Stimulated activated CD8-positive, alpha-beta memory T cell treated with anti-CD3 and anti-CD28 coated beads, Interleukin-12 subunit alpha, Interleukin-12 subunit beta, amount 100 ng/mL, for 24 hours (primary cell): ENCODE results near the gene PTGES2.
"Not testable (repeated sequence)": the region's sequence is repeated elsewhere in the genome, so short reads cannot be mapped to it uniquely, and the experiment has no call there.

Experiments used
- DNase-seq: peaks from one replicate; pipeline ENCODE4 v3.0.0-alpha.2; 2020; ENCODE audit errors: extremely low read depth

The PTGES2 gene

DNA sequence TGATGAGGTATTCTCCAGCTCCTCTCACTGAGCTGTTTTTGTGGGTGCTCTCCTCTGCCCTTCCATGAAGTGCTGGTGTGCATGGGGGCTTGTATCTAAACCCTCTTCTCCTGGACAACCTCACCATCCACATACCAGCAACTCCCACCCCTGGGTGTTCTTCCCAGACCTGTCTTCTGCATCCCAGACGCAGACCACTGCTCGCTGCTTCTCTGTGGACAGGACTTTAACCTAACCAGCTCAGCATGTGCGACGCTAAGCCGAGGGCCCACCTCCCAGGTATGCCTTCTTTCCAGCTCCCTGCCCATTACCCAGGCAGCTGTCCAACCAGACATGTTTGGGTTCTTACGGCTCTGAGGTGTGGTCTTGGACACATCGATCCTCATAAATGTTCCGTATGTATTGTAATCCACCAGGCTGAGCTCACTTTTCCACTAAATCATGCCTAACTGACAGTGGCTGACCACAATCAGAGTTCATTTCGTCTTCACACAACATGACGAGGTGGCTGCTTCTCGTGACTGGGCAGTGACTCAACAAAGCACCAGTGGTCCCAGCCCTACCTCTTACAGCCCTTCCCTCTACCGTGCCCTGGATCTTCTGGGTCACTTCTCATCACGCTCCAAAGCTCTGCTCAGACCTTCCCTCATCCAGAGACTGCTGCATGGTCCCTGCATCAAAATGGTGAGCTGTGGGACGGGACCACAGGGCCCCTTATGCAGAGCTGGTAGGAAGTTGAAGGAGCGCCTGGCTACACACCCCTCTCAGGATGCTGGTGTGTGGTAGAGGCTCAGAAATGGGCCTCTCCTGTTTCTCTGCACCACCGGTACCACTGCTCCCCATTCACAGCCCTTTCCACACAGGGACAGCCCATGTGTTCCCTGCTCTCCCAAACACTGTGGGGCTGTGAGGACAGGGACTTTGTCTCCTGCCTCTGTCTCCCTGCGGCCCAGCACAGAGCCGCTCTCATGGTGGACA lies 9.6 kb upstream of the PTGES2 start:
- no peak for DNase-seq

- not testable (repeated sequence) for DNase-seq
Measured at GRCh38 chr9:128135561-128135960, 8.0 kb upstream of the PTGES2 start.

GRCh38 chr9:128132139-128132538 lies 4.6 kb upstream of the PTGES2 start:
- not testable (repeated sequence) for DNase-seq

DNA sequence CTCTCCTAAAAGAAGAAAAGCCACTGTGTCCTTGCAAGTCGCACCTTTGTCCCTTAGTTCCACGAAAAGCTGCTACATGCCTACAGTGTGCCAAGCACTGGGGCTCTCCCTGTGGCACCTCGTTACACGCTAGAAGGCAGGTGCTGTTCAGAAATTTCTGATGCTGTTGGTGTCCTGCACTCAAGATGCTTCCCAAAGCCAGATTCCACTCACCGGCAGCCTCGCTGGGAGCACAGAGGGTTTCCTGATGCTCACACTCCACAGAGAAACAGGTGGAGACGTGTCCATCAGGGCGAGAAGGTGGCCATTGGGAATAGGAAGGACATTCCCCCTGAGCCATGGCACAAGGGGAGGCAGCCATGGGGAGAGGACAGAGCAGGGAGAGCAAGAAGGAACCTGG lies 3.8 kb upstream of the PTGES2 start:
- not testable (repeated sequence) for DNase-seq

DNA sequence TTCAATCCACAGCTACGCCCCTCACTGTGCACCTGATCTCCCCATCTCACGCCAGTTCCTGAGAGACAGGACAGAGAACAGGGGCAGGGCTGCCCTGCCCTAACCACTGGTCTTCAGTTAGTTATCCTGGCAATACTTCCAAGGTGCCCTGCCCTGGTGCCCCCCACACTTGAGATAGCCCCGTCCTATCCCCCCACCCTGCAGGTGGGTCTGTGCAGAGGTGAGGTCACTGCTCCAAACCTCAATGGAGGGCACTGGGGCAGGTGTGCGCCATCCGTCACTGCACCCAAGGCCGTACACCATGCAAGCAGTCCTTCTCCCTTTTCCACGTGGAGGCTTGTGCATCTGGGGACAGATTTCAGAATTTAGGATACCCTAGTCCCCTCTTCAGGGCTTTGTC lies 3.1 kb upstream of the PTGES2 start:
- not testable (repeated sequence) for DNase-seq

DNA sequence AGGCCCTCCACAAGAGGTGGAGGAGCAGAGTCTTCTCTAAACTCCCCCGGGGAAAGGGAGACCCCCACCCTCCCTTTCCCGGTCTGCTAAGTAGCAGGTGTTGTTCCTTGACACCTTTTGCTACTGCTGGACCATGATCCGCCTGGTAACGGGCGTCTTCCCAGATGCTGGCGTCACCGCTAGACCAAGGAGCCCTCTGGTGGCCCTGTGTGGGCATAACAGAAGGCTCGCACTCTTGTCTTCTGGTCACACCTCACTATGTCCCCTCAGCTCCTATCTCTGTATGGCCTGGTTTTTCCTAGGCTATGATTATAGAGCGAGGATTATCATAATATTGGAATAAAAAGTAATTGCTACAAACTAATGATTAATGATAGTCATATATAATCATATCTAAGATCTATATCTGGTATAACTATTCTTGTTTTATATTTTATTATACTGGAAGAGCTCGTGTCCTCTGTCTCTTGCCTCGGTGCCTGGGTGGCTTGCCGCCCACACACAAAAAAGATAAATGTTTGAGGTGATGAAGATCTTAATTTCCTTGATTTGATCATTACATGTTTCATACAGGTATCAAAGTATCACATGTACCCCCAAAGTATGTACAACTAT lies 2.6 kb upstream of the PTGES2 start:
- DNase-seq = not testable (repeated sequence)

DNA sequence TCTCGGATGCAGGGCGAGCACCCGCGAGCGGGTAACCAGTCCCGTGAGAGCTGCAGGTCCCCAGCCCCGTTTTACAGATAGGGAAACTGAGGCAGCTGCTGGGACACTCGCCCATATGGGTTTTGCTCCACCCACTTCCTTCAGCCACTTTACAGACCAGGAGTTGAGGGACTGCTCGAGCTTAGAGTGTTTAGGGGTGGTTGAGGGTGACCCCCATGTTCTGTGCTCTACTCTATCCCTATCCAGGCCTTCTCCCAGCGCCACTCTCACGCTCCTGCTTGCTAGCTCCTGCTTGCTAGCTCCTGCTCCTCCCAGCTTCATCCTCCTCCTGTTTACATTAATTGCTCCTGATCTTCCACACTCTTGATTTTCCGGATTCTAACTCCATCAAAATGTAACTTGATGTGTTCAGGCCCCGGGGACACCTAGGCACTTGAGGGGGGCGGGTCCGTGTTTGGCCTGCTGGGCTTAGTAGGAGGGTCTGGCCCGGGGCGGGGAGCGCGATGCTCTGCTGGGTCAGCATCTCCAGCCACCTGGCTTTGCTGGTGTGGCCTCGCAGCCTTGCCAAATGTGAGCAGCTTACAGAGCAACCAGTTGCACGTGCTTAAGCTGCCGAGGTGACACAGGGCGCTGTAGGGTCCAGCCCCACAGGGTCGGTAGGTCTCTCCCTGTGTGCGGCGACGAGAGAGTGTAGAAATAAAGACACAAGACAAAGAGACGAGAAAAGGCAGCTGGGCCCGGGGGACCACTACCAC lies 1.5 kb upstream of the PTGES2 start:
- no peak for DNase-seq

DNA sequence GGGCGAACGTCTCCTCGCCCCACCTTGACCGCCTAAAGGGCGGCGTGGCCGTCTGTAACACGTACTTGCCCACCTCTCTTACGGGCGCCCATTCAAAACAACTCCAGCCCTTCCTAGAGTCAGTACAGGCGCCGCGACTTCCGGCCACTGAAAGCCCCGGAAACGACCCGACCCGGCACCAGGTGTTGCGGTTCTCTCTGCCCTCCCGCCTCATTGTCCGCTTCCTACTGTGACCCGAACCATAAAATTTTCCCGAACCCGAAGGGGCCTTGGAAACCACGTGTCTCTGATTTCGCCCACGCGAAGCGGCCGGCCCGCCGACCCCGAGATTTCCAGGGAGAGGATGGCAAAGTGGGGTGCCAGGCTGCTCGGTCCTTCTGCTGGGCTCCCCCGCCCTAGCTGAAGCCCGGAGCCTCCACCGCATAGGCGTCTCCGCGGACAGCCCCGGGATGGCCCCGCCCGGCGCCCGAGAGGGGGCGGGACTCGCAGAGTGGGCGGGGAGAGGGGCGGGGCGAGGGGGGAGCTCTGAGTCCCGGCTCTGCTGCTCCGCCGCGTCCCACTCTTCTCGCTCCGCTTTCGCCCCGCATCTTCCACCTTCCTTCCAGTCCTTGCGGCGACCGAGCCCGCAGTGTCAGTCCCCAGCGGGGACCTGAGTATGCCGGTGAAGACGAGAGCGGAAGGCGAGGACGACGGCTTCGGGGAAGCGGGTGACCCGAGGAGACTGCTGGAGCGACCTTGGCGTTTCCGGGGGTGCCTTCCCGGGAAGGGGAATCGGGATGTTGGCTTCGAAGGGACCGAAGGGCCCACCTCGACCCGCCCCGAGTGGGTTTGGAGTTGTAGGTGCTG lies 684 bp upstream of the PTGES2 start:
- peak; percentile 58 for DNase-seq

DNA sequence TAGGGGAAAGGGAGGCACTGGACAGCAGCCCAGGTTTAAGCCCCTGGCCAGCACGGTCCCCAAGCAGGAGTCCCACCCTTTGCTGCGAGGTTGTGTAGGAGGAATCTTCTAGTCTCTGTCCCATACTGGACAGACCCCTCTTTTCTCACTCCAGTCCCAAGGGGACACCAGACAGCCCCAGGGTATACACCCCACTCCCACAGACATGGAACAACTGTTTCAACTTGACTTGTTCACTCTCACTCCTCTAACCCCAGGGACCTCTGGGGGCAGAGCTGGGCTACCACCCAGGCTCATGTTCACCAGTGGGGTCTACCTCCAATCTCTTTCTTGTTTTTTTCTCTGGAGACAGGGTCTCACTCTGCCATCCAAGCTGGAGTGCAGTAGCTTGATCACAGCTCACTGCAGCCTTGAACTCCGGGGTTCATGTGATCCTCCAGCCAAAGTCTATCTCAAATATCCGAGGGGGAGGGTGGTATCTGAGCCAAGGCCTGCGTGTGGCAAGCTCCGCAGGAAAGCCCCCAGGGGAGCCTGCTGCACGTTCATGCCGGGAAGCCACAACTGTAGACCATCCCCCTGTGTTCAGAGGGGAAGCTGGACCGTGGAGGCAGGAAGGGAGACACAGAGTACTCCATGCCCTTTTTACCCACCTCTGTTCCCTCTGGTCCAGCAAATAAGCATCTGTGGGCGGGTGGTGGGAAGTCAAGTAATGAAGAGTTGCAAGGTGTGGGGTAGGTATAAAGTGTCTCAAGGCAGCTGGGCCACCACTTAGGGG lies 1.8 kb downstream of the PTGES2 start:
- DNase-seq = no peak

- DNase-seq = no peak
Measured at GRCh38 chr9:128124873-128125579, 2.5 kb downstream of the PTGES2 start.

- DNase-seq = no peak
Measured at GRCh38 chr9:128124451-128124850, 3.1 kb downstream of the PTGES2 start.

- DNase-seq = no peak
Measured at GRCh38 chr9:128123451-128124080, 4.0 kb downstream of the PTGES2 start.

- no peak for DNase-seq
Measured at GRCh38 chr9:128122809-128123175, 4.7 kb downstream of the PTGES2 start.

GRCh38 chr9:128121924-128122808 lies 5.4 kb downstream of the PTGES2 start:
- no peak for DNase-seq

- no peak for DNase-seq
Measured at GRCh38 chr9:128121466-128121810, 6.1 kb downstream of the PTGES2 start.

GRCh38 chr9:128120741-128121465 lies 6.6 kb downstream of the PTGES2 start:
- no peak for DNase-seq

DNA sequence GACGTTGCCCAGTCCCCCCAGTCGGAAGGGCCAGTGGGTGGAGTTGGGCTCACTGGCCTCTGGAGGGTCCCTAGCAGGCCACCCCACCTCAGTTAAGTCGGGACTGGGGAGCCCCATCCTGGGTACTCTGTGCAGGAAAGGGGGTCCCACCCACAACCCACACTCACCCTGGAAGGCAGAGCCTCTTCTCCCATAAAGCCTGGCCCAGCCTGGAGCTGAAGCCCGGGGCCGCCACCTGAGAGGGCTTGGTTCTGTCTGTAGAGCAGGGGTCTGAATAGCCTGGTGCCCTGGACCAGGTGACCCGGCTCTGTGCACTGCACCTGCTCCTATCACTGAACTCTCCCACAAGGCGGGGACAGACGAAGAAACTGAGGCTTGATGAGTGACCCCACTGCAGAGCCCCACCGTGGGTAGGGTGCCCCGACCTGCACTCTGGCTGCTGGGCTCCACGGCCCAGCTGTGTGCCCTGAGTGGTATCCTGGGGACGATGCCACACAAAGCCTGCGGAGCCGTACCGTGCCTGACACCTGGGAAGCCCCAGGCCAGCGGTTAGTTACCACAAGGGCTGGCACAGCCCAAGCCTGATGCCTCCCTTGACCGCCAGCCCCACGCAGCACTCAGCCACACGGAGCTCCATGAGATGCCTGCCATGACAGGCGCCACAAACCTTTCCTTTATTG lies 7.3 kb downstream of the PTGES2 start:
- DNase-seq = no peak
